ENCODE results near the gene HTR2C.
"Not testable (repeated sequence)": the region's sequence is repeated elsewhere in the genome, so short reads cannot be mapped to it uniquely, and the experiment has no call there.

Gene HTR2C

GRCh38 chrX:114583646-114584374 is at the start of gene HTR2C:
Gene HTR2C, plus strand, starts transcription at chrX:114584086. Its CDS starts 142,851 bp downstream, at chrX:114726937.
- H2AFZ ChIP-seq (ENCODE audit: low read depth, low read length): no peak within 1 kb of the TSS
- H3K36me3 ChIP-seq (ENCODE audit: insufficient read depth, low read length): no peaks in the 10 kb centered on the region
- H3K9me3 ChIP-seq (ENCODE audit: low read length): no peaks in the 10 kb centered on the region
- H3K27me3 ChIP-seq (ENCODE audit: insufficient read depth, low read length): peaks cover 56% of the 10 kb centered on the region
- H3K4me1 ChIP-seq (ENCODE audit: insufficient read depth, low read length): no peaks in the 10 kb centered on the region
- no peak within 1 kb of the TSS for H3K4me3 ChIP-seq (ENCODE audit: low read length)

- Histone ChIP-seq H3K9me3 (ENCODE audit: low read length) (no peaks in the 10 kb centered on the region), H3K27me3 (ENCODE audit: insufficient read depth, low read length) (peaks cover 49% of the 10 kb centered on the region), H3K36me3 (ENCODE audit: insufficient read depth, low read length) (no peaks in the 10 kb centered on the region), H3K4me3 (ENCODE audit: low read length) (no peak overlapping the region), H2AFZ (ENCODE audit: low read depth, low read length) (no peak overlapping the region), H3K4me1 (ENCODE audit: insufficient read depth, low read length) (no peaks in the 10 kb centered on the region)
These were observed 3.5 kb upstream of the HTR2C start for GRCh38 chrX:114580336-114580735.

- H3K4me3 ChIP-seq (ENCODE audit: low read length): no peak overlapping the region
These were observed 2.2 kb upstream of the HTR2C start for GRCh38 chrX:114581528-114582263.

GRCh38 chrX:114582264-114582632 is 1.6 kb upstream of the HTR2C start:
- peaks cover 56% of the 10 kb centered on the region for H3K27me3 ChIP-seq (ENCODE audit: insufficient read depth, low read length)
- H3K4me3 ChIP-seq (ENCODE audit: low read length): no peak overlapping the region
- no peak overlapping the region for H2AFZ ChIP-seq (ENCODE audit: low read depth, low read length)
- H3K9me3 ChIP-seq (ENCODE audit: low read length): no peaks in the 10 kb centered on the region
- H3K4me1 ChIP-seq (ENCODE audit: insufficient read depth, low read length): no peaks in the 10 kb centered on the region
- no peaks in the 10 kb centered on the region for H3K36me3 ChIP-seq (ENCODE audit: insufficient read depth, low read length)

More at GRCh38 chrX:114581528-114582263, 2.2 kb upstream of the HTR2C start:
- Histone ChIP-seq H3K4me1 (ENCODE audit: insufficient read depth, low read length) (no peaks in the 10 kb centered on the region), H3K9me3 (ENCODE audit: low read length) (no peaks in the 10 kb centered on the region), H3K27me3 (ENCODE audit: insufficient read depth, low read length) (peaks cover 54% of the 10 kb centered on the region), H2AFZ (ENCODE audit: low read depth, low read length) (no peak overlapping the region), H3K36me3 (ENCODE audit: insufficient read depth, low read length) (no peaks in the 10 kb centered on the region)

- no peak overlapping the region for H2AFZ ChIP-seq (ENCODE audit: low read depth, low read length)
- H3K9me3 ChIP-seq (ENCODE audit: low read length): no peaks in the 10 kb centered on the region
- H3K4me1 ChIP-seq (ENCODE audit: insufficient read depth, low read length): no peaks in the 10 kb centered on the region
- peaks cover 56% of the 10 kb centered on the region for H3K27me3 ChIP-seq (ENCODE audit: insufficient read depth, low read length)
- H3K4me3 ChIP-seq (ENCODE audit: low read length): no peak overlapping the region
- H3K36me3 ChIP-seq (ENCODE audit: insufficient read depth, low read length): no peaks in the 10 kb centered on the region
These were observed 1.0 kb upstream of the HTR2C start for GRCh38 chrX:114582698-114583395.

- no peak overlapping the region for H2AFZ ChIP-seq (ENCODE audit: low read depth, low read length)
- H3K27me3 ChIP-seq (ENCODE audit: insufficient read depth, low read length): peaks cover 60% of the 10 kb centered on the region
- no peak overlapping the region for H3K4me3 ChIP-seq (ENCODE audit: low read length)
These were observed 573 bp downstream of the HTR2C start for GRCh38 chrX:114584375-114584943.

GRCh38 chrX:114584983-114585842 is 1.3 kb downstream of the HTR2C start:
- no peaks in the 10 kb centered on the region for H3K9me3 ChIP-seq (ENCODE audit: low read length)
- no peak overlapping the region for H3K4me3 ChIP-seq (ENCODE audit: low read length)
- H2AFZ ChIP-seq (ENCODE audit: low read depth, low read length): no peak overlapping the region

More at GRCh38 chrX:114584375-114584943, 573 bp downstream of the HTR2C start:
- H3K36me3 ChIP-seq (ENCODE audit: insufficient read depth, low read length): no peaks in the 10 kb centered on the region
- no peaks in the 10 kb centered on the region for H3K4me1 ChIP-seq (ENCODE audit: insufficient read depth, low read length)
- no peaks in the 10 kb centered on the region for H3K9me3 ChIP-seq (ENCODE audit: low read length)

GRCh38 chrX:114591121-114591520 is 7.2 kb downstream of the HTR2C start:
- no peaks in the 10 kb centered on the region for H3K4me1 ChIP-seq (ENCODE audit: insufficient read depth, low read length)

More at GRCh38 chrX:114584983-114585842, 1.3 kb downstream of the HTR2C start:
- Histone ChIP-seq H3K27me3 (ENCODE audit: insufficient read depth, low read length) (peaks cover 55% of the 10 kb centered on the region), H3K36me3 (ENCODE audit: insufficient read depth, low read length) (no peaks in the 10 kb centered on the region), H3K4me1 (ENCODE audit: insufficient read depth, low read length) (no peaks in the 10 kb centered on the region)

GRCh38 chrX:114599305-114599704 is 15.4 kb downstream of the HTR2C start:
- no peaks in the 10 kb centered on the region for H3K36me3 ChIP-seq (ENCODE audit: insufficient read depth, low read length)
- H3K27me3 ChIP-seq (ENCODE audit: insufficient read depth, low read length): peaks cover 8% of the 10 kb centered on the region
- no peak overlapping the region for H2AFZ ChIP-seq (ENCODE audit: low read depth, low read length)
- H3K4me1 ChIP-seq (ENCODE audit: insufficient read depth, low read length): no peaks in the 10 kb centered on the region
- H3K9me3 ChIP-seq (ENCODE audit: low read length): no peaks in the 10 kb centered on the region
- no peak overlapping the region for H3K4me3 ChIP-seq (ENCODE audit: low read length)

More at GRCh38 chrX:114591121-114591520, 7.2 kb downstream of the HTR2C start:
- Histone ChIP-seq H2AFZ (ENCODE audit: low read depth, low read length) (no peak overlapping the region), H3K4me3 (ENCODE audit: low read length) (no peak overlapping the region), H3K9me3 (ENCODE audit: low read length) (no peaks in the 10 kb centered on the region), H3K27me3 (ENCODE audit: insufficient read depth, low read length) (peaks cover 6% of the 10 kb centered on the region), H3K36me3 (ENCODE audit: insufficient read depth, low read length) (no peaks in the 10 kb centered on the region)

- no peaks in the 10 kb centered on the region for H3K36me3 ChIP-seq (ENCODE audit: insufficient read depth, low read length)
- no peak overlapping the region for H3K4me3 ChIP-seq (ENCODE audit: low read length)
- peaks cover 8% of the 10 kb centered on the region for H3K27me3 ChIP-seq (ENCODE audit: insufficient read depth, low read length)
- H2AFZ ChIP-seq (ENCODE audit: low read depth, low read length): no peak overlapping the region
- no peaks in the 10 kb centered on the region for H3K4me1 ChIP-seq (ENCODE audit: insufficient read depth, low read length)
- H3K9me3 ChIP-seq (ENCODE audit: low read length): no peaks in the 10 kb centered on the region
These were observed 16.0 kb downstream of the HTR2C start for GRCh38 chrX:114599911-114600310.

GRCh38 chrX:114606619-114607018 is 22.7 kb downstream of the HTR2C start:
- not testable (repeated sequence) for H2AFZ ChIP-seq (ENCODE audit: low read depth, low read length); H3K36me3 ChIP-seq (ENCODE audit: insufficient read depth, low read length); H3K9me3 ChIP-seq (ENCODE audit: low read length); H3K4me3 ChIP-seq (ENCODE audit: low read length); H3K27me3 ChIP-seq (ENCODE audit: insufficient read depth, low read length); H3K4me1 ChIP-seq (ENCODE audit: insufficient read depth, low read length)

- no peaks in the 10 kb centered on the region for H3K9me3 ChIP-seq (ENCODE audit: low read length)
- no peak overlapping the region for H3K4me3 ChIP-seq (ENCODE audit: low read length)
- no peak overlapping the region for H2AFZ ChIP-seq (ENCODE audit: low read depth, low read length)
- H3K4me1 ChIP-seq (ENCODE audit: insufficient read depth, low read length): no peaks in the 10 kb centered on the region
- no peaks in the 10 kb centered on the region for H3K27me3 ChIP-seq (ENCODE audit: insufficient read depth, low read length)
- H3K36me3 ChIP-seq (ENCODE audit: insufficient read depth, low read length): no peaks in the 10 kb centered on the region
These were observed 27.2 kb downstream of the HTR2C start for GRCh38 chrX:114611018-114611619.
